NB4 (cell line): ENCODE data around the gene TSPAN5.

Experiments used
- CTCF ChIP-seq: IDR thresholded peaks from one replicate; pipeline ENCODE4 v1.5.1; 2012; ENCODE audit warnings: low read depth, low read length
- MAX ChIP-seq: IDR thresholded peaks from 2 replicates; pipeline ENCODE4 v1.6.1; 2011; ENCODE audit warnings: low read depth, low read length
- MYC ChIP-seq: IDR thresholded peaks from 2 replicates; pipeline ENCODE4 v1.6.1; 2011; ENCODE audit warnings: low read depth, low read length
- POLR2A ChIP-seq: IDR thresholded peaks from 2 replicates; pipeline ENCODE4 v1.6.1; 2011; ENCODE audit warnings: mild to moderate bottlenecking; ENCODE audit not compliant: insufficient read length; ENCODE audit errors: extremely low read depth

- TF ChIP-seq CTCF (no peak), POLR2A (no peak), MYC (no peak), MAX (no peak)
Observed at GRCh38 chr4:98528882-98529281, 129.5 kb downstream of the TSPAN5 start.
